Subcutaneous adipose tissue (tissue), 4 donors: ENCODE data around the gene KANSL1. TPM values are rescaled to one million over a fixed set of nuclear protein-coding genes. Genes with fewer than 3 reads are reported as not detected.

Experiments used
- total RNA-seq, 4 donors: library from RNA; depleted of rRNA; stranded (reverse); fragments of >200 nt; gene quantifications; one replicate each; pipeline ENCODE4 v1.1.0, GENCODE V29; 2016
- TF ChIP-seq, protein P1 (sequence below): fragments of 450-650 bp; IDR thresholded peaks from one replicate; pipeline ENCODE4 v1.5.1; 2016; ENCODE audit warnings: low read depth, mild to moderate bottlenecking, control low read depth, antibody characterized with exemption, moderate library complexity

The KANSL1 gene
- total RNA-seq, 4 donors from 2014 or later, result 71.1 to 128 (median 74.8) TPM

DNA sequence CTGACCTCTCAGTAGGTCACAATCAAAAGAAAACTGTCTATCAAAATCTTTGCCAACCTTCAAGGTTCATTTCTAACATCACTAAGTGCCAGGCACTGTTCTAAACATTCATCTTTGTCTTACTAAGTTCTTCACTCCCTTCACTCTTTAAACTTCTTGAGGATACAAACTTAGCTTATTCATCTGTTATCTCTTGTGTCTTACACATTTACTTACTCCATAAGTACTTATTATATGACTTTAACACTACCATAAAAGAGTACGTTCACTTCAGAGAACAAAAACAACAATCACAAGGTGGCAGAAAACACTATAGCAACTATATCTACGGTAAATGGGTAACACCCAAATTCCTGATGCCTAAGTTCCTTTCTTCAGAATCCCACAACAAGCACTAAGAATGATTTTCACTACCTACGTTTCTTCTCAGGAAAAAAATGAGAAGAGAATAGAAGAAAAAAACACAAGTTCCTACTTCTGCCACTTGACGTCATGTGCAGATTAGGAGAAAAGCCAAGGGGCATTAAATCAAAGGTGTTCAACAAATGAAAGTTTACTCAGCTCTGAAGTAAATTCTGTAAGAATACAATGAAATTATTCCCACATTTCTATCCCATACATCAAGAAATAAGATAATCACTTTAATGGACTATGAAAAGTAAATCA lies 29.2 kb downstream of the KANSL1 start:
- TF ChIP-seq, protein P1, sequence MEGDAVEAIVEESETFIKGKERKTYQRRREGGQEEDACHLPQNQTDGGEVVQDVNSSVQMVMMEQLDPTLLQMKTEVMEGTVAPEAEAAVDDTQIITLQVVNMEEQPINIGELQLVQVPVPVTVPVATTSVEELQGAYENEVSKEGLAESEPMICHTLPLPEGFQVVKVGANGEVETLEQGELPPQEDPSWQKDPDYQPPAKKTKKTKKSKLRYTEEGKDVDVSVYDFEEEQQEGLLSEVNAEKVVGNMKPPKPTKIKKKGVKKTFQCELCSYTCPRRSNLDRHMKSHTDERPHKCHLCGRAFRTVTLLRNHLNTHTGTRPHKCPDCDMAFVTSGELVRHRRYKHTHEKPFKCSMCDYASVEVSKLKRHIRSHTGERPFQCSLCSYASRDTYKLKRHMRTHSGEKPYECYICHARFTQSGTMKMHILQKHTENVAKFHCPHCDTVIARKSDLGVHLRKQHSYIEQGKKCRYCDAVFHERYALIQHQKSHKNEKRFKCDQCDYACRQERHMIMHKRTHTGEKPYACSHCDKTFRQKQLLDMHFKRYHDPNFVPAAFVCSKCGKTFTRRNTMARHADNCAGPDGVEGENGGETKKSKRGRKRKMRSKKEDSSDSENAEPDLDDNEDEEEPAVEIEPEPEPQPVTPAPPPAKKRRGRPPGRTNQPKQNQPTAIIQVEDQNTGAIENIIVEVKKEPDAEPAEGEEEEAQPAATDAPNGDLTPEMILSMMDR, result no peak

DNA sequence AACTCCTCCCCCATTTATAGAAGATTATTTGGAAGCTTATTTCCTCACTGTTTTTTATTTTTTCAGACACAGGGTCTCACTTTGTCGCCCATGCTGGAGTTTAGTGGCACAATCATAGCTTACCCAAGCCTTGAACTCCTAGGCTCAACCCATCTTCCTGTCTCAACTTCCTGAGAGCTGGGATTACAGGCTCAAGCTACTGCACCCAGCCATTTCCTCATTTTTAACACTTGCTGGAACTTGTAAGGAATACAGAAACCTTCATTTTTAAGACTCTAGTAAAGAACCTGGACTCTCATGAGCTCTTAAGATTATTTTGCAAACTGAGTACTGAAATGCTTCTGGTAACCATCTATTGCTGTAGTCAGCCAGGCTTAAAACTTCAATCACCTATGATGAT lies 29.9 kb downstream of the KANSL1 start:
- TF ChIP-seq, protein P1, result no peak

DNA sequence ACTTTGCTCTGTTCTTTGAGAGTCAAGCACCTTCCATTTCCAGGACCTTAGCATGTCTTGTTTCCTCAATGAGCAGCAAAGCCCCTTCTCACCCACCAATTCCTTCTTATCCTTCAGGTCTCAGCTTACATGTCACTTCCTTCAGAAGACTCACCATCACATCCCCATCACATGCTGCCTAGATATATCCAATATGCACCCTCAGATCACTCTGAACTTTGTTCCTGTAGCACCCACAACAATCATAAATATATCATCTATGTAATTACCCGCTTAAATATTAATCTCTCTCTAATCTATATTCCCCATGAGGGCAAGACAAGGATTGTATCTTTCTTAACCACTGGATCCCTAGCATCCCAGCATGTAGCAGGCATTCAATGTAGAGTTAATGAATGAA lies 30.4 kb downstream of the KANSL1 start:
- TF ChIP-seq, protein P1, result no peak

DNA sequence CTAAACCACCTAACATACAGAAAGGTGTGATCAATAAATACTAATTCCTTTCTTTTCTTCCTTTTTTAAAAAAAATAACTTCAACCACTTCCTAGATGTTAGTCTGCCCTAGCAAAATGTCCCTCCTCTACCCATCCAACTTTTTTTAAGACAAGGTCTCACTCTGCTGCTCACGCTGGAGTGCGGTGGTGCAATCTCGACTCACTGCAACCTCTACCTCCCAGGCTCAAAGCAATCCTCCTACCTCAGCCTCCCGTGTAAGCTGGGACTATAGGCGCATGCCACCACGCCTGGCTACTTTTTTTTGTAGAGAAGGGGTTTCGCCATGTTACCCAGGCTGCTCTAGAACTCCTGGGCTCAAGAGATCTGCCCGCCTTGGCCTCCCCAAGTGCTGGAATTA lies 33.1 kb downstream of the KANSL1 start:
- TF ChIP-seq, protein P1, result no peak

DNA sequence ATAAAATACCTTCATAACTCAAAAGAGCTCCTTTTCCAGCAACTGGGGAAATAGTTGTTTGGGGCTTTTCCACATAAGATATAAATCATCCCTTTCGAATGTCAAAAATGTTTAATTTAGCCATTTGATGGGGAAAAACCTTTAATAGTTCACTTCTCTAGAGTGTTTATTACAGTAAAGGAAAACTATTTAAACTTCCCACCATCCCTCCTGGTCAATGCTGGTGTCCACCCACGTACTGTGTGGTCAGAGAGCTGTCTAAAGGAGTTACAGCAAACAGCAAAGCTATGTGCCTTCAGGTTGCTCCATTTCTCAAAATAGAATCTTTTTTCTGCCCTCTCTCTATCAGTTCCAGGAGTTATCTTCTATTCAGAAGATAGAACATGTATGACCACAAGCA lies 33.5 kb downstream of the KANSL1 start:
- TF ChIP-seq, protein P1, result no peak

DNA sequence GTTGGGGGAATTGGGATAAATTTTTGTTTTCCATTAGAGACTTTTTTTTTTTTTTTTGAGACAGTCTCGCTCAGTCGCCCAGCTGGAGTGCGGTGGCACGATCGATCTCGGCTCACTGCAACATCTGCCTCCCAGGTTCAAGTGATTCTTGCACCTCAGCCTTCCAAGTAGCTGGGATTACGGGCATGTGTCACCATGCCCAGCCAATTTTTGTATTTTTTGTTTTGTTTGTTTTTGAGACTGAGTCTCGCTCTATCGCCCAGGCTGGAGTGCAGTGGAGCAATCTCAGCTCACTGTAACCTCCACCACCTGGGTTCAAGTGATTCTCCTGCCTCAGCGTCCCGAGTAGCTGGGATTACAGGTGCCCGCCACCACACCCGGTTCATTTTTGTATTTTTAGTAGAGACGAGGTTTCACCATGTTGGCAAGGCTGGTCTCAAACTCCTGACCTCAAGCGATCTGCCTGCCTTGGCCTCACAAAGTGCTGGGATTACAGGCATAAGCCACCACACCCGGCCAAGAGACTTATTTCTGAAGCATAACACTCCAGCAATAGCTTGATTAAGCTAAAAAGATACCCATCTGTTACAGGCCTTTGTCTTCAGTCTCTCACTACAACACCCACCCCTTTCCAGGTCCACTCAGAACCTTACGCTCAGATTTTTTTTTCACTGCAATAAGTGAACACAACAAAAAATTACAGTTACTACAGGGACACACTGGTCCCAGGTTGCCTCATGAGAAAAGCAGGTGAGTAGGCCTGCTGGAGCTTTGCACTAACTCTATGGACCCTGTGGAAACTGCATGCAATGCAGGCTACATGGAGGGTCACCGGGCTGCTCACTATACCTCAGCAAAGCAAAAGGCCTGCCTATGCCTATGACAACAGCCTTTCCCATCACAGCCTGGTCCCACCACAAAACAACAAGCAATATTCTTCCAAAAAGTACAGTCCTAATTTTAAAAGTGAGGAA lies 34.6 kb downstream of the KANSL1 start:
- TF ChIP-seq, protein P1, result no peak

DNA sequence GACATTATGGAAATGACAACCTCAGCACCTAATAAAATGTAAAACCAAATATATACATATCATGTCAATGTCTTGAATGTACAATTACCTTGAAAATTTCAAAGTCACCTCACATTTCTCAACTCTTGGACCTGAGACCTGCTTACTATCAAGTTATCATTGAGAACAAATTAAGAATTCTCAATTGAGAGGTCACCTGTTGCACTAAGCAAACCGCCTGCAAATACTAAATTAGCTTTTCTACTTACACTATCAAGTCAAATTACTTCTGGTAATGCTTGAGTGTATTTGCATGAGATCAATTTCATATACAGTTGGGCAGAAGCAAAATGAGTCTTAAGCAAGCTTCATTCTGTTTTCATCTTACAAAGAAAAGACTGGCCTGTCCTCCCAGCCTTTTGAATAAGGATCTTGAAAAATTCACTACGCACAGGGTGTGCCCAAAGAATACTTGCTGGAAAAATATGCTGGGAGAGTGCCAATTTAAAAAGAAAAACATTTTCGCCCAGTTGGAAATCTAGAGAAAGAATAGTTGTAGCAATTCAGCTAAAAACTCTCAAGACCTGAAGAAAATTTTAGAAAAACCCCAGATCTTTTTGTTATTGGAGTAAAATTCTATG lies 35.7 kb downstream of the KANSL1 start:
- TF ChIP-seq, protein P1, result no peak
